T-helper 1 cell treated with Interleukin-12 subunit alpha and Interleukin-12 subunit beta and Interleukin-4 antibody, amounts not matched to agents 30 μg/mL and 1 μg/mL, for 36 hours (primary cell): ENCODE measurements around the gene RREB1.

Experiments
- H3K27ac Mint-ChIP-seq: one replicate; pipeline ENCODE4 v1.8.0; 2021; ENCODE audit warnings: mild to moderate bottlenecking, mixed read lengths
- H3K27me3 Mint-ChIP-seq: one replicate; pipeline ENCODE4 v1.8.0; 2021; ENCODE audit warnings: low read depth, mixed read lengths
- H3K36me3 Mint-ChIP-seq: one replicate; pipeline ENCODE4 v1.8.0; 2021; ENCODE audit warnings: low read depth, mixed read lengths
- H3K4me1 Mint-ChIP-seq: one replicate; pipeline ENCODE4 v1.8.0; 2021; ENCODE audit warnings: low read depth, mixed read lengths
- H3K4me3 Mint-ChIP-seq: one replicate; pipeline ENCODE4 v1.8.0; 2021; ENCODE audit warnings: mild to moderate bottlenecking, moderate library complexity, mixed read lengths
- H3K9me3 Mint-ChIP-seq: one replicate; pipeline ENCODE4 v1.8.0; 2021; ENCODE audit warnings: mixed read lengths

RREB1 gene

DNA sequence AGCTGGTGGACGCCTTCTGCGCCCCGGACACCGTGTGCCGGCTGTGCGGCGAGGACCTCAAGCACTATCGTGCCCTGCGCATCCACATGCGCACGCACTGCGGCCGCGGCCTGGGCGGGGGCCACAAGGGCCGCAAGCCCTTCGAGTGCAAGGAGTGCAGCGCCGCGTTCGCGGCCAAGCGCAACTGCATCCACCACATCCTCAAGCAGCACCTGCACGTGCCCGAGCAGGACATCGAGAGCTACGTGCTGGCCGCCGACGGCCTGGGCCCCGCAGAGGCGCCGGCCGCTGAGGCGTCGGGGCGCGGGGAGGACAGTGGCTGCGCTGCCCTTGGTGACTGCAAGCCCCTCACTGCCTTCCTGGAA, 122.5 kb downstream of the RREB1 start:
- H3K27me3 Mint-ChIP-seq, result no peaks in the 10 kb centered on the region
- H3K27ac Mint-ChIP-seq, result no peak overlapping the region
- peaks cover 9% of the 10 kb centered on the region for H3K4me1 Mint-ChIP-seq
- H3K9me3 Mint-ChIP-seq, result no peaks in the 10 kb centered on the region
- peaks cover 20% of the 10 kb centered on the region for H3K36me3 Mint-ChIP-seq
- no peak overlapping the region for H3K4me3 Mint-ChIP-seq

DNA sequence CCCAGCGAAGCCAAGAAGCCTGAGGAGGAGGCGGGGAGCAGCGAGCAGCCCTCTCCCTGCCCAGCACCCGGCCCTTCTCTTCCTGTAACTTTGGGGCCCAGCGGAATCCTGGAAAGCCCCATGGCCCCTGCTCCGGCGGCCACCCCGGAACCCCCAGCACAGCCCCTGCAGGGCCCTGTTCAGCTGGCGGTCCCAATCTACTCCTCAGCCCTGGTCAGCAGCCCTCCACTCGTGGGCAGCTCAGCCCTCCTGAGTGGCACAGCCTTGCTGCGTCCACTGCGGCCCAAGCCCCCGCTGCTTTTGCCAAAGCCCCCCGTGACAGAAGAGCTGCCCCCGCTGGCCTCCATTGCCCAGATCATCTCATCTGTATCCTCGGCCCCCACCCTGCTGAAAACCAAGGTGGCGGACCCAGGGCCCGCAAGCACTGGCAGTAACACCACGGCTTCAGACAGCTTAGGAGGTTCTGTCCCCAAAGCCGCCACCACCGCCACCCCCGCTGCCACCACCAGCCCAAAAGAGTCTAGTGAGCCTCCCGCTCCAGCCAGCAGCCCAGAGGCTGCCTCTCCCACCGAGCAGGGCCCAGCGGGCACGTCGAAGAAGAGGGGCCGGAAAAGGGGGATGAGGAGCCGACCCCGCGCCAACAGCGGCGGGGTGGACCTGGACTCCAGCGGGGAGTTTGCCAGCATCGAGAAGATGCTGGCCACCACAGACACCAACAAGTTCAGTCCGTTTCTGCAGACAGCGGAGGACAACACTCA, 123.4 kb downstream of the RREB1 start:
- Mint-ChIP-seq H3K9me3 (no peaks in the 10 kb centered on the region), H3K36me3 (peaks cover 22% of the 10 kb centered on the region), H3K27ac (no peak overlapping the region), H3K4me3 (no peak overlapping the region), H3K27me3 (no peaks in the 10 kb centered on the region), H3K4me1 (peaks cover 9% of the 10 kb centered on the region)

DNA sequence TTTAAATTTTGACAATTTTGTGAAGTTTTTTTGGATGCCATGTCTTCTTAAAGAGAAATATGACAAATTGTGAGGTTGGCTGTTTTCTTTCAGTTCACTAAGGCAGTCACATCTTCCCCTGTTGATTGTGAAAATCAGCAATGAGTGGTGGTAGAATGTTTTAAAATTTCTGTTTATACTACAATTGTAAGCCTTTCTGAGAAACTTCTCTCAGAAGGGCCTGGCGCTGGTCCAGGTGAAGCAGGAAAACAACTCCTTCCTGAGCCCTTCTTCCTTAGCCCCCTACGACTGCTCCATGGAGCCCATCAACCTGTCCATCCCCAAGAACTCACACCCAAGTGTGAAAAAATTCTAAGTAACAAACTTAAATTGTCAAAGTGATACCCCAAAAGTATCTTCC, 124.6 kb downstream of the RREB1 start:
- H3K27me3 Mint-ChIP-seq, result no peaks in the 10 kb centered on the region
- H3K36me3 Mint-ChIP-seq, result peaks cover 20% of the 10 kb centered on the region
- peaks cover 9% of the 10 kb centered on the region for H3K4me1 Mint-ChIP-seq
- no peaks in the 10 kb centered on the region for H3K9me3 Mint-ChIP-seq
- no peak overlapping the region for H3K27ac Mint-ChIP-seq
- H3K4me3 Mint-ChIP-seq, result no peak overlapping the region

DNA sequence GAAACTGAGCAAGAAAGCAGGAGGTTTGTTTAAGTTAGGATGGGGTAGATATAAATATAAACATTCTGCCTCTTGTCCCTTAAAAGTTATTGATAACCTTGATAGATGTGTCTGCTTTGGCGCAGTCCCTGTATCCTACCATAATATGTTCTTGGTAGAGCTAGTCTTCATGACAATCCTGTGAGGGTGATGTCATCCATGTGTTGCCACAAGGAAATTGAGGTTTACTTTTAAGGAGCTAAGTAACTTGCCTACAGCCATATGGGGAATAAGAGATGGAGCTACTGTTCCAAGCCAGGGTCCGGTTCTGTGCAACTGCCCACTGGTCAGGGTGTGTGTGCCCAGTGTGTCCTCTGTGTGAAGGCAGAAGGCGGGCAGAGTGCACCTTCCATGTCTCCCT, 126.8 kb downstream of the RREB1 start:
- no peak overlapping the region for H3K4me3 Mint-ChIP-seq
- H3K9me3 Mint-ChIP-seq, result no peaks in the 10 kb centered on the region
- H3K36me3 Mint-ChIP-seq, result peaks cover 15% of the 10 kb centered on the region
- no peaks in the 10 kb centered on the region for H3K27me3 Mint-ChIP-seq
- peaks cover 13% of the 10 kb centered on the region for H3K4me1 Mint-ChIP-seq
- H3K27ac Mint-ChIP-seq, result no peak overlapping the region

DNA sequence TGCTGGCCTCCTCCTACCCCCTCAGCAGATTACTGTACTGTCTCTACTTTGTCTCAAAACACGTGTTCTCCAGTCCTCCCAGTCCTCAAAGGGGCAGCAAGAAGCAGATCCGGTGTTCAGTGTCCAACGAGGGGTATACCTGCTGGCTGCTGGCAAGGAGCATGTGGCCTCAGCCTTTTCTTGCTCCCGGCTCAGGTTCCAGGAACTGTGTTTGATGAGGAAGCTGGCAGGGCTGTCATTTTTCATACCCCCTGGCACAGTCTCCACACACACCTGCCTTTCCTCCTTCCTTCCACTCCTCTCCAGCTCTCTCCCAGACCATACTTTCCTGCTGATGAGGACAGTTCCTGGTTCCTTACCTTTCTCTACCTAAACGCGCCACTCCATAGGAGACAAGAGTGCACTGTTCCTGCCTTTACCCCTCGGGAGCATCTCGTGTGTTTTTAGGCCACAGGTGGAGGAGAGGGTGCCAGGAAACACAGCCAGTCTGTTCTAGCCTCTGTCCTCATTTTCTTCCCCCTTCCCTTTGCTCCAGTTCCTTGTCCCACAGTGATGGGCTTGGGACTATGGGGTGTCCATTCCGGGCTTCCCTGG, 128.0 kb downstream of the RREB1 start:
- Mint-ChIP-seq H3K36me3 (peaks cover 17% of the 10 kb centered on the region), H3K27ac (no peak overlapping the region), H3K9me3 (no peaks in the 10 kb centered on the region), H3K27me3 (no peaks in the 10 kb centered on the region), H3K4me3 (no peak overlapping the region), H3K4me1 (peaks cover 13% of the 10 kb centered on the region)

DNA sequence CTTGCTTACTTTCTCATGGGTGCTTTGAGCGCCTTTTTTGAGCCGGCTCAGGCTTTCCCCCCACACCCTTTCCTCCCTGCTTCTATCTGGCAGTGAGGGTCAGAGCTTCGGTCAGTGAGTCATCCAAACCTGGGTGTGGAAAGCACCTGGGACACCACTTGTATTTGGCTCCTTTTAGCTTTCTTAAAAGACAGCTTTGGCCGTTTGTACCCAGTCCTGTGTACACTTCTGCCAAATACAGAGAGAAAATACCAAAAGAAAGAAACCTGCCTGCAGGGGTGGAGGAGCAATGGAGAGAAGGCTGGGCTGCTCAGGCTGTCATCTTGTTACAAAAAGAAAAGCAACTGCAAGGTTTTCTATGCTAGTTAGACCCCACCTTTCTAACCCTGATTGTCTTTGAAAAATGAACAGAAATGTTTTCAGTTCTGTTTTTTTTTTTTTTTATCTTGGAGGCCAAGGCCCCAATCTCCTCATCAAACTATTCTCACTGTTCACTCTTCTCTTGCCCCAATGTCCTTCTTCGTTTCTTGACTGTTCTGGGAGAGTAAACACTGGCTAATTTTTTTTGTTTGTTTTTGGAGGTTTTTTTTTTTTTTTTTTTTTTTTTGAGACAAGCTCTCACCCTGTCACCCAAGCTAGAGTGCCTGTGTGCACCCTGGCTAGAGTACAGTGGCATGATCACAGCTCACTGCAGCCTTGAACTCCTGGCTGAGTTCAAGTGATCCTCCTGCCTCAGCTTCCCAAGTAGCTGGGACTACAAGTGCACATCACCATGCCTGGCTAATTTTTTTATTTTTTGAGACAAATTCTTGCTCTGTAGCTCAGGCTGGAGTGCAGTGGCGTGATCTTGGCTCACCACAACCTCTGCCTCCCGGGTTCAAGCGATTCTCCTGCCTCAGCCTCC, 128.8 kb downstream of the RREB1 start:
- Mint-ChIP-seq H3K9me3 (no peaks in the 10 kb centered on the region), H3K4me1 (peaks cover 13% of the 10 kb centered on the region), H3K4me3 (no peak overlapping the region), H3K27me3 (no peaks in the 10 kb centered on the region), H3K27ac (no peak overlapping the region), H3K36me3 (peaks cover 21% of the 10 kb centered on the region)

DNA sequence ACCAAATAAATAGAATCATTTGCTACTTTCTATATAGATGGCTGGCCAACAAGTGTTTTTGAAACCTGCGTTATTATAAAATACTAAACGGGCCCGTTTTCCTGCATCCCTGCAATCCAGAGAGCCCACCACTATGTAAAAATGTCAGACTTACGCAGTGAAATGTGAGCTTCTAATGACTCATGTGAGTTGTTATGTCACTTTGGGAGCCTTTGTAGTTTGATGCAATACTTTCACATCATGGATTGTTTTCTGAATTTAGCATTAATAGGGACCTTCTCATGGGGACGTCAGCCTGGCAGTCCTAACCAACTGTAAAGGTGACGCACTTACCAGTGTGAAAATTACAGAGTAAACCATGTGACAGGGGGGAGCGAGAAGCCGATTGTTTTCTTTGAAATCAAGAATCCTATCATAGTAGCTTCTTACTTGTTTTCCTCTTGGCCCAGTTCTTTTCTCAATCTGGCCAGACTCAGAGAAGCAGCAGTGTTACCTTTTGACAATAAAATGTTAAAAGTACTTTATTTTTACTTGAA, 130.0 kb downstream of the RREB1 start:
- H3K27ac Mint-ChIP-seq, result no peak overlapping the region
- H3K4me3 Mint-ChIP-seq, result no peak overlapping the region
- peaks cover 13% of the 10 kb centered on the region for H3K4me1 Mint-ChIP-seq
- no peaks in the 10 kb centered on the region for H3K27me3 Mint-ChIP-seq
- H3K36me3 Mint-ChIP-seq, result peaks cover 14% of the 10 kb centered on the region
- H3K9me3 Mint-ChIP-seq, result no peaks in the 10 kb centered on the region

DNA sequence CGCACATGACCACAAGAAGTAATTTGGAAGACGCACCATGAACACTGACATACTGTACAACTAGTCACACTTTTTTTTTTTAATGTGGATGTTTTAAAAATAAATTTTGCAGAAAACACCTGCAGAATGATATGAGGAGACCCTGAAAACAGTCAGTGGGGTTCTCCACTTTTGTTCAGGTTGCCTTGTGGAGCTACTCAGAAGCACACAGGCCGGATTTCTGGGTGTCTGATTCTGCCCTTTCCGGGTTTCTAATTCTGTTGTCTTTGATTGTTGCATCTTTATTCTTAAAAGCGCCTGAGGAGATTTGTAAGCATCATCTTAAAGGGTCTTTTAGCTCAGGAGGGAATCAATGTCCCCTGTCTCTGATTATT, 130.8 kb downstream of the RREB1 start:
- peaks cover 18% of the 10 kb centered on the region for H3K4me1 Mint-ChIP-seq
- H3K27ac Mint-ChIP-seq, result no peak overlapping the region
- H3K27me3 Mint-ChIP-seq, result no peaks in the 10 kb centered on the region
- no peak overlapping the region for H3K4me3 Mint-ChIP-seq
- peaks cover 14% of the 10 kb centered on the region for H3K36me3 Mint-ChIP-seq
- no peaks in the 10 kb centered on the region for H3K9me3 Mint-ChIP-seq

DNA sequence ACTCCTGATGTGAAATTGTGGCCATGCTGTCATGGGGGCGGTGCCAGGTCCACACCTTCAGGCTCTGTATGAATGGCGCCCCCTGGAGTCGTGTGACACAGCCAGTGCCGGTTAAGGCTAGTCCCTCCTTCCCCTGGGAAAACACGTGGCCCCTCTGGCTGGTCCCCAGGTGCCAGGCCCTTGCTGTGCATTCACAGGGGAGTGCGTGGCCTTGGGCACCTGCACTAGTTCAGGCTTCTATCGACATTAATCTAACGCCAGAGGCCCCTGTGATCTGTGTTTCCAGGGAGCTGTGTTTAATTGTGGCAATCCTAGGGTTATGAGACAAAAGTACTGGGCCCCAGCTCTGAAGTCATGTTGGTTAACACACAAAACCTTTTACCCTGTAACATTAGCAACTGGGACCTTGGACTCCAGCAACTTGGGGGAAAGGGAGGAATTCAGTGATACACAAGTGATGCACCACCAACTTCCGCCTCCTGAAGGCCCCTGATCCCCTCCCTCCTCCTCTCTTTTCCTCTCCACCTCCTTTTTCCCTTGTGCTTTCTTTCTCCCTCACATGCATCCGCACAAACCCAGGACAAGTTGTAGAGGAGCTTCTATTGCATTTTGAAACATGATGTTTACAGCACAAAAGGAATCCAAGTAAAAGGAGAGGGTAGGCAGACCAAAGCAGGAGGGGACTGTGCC, 131.3 kb downstream of the RREB1 start:
- no peaks in the 10 kb centered on the region for H3K27me3 Mint-ChIP-seq
- H3K4me1 Mint-ChIP-seq, result peaks cover 14% of the 10 kb centered on the region
- H3K4me3 Mint-ChIP-seq, result no peak overlapping the region
- H3K9me3 Mint-ChIP-seq, result no peaks in the 10 kb centered on the region
- H3K36me3 Mint-ChIP-seq, result peaks cover 10% of the 10 kb centered on the region
- no peak overlapping the region for H3K27ac Mint-ChIP-seq

DNA sequence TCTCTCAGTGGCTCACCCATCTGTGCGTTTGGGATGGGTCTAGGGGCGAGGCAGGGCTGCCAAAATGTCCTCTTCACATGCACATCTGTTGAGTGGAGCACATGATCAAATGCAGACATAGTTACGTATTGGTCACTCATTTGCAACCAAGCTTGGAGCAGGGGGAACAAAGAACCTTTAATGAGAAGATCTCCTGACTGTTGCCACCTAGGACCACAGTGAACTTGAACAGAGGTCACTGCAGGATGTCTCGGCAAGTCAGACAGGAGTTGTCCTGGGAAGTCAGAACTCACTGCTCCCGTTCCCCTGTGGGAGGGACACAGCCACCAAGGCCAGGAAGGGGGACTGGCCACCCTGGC, 131.8 kb downstream of the RREB1 start:
- Mint-ChIP-seq H3K9me3 (no peaks in the 10 kb centered on the region), H3K4me3 (no peak overlapping the region), H3K36me3 (peaks cover 10% of the 10 kb centered on the region), H3K4me1 (peaks cover 13% of the 10 kb centered on the region), H3K27me3 (no peaks in the 10 kb centered on the region), H3K27ac (no peak overlapping the region)

DNA sequence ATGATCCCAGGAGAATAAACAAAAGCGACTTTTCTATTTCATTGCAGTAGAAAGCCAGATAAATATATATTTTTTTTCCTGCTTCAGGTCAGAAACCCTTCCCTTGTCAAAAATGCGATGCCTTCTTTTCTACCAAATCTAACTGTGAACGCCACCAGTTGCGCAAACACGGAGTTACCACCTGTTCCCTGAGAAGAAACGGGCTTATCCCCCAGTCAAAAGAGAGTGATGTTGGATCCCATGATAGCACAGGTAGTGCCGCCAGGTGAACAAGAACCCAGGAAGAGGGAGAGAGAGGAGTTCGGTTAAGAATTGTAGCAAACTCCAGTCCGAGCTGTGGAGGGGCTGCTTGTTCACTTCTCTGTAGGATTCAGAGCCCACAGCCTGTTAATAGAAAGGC, 132.6 kb downstream of the RREB1 start:
- H3K27ac Mint-ChIP-seq, result no peak overlapping the region
- H3K4me1 Mint-ChIP-seq, result peaks cover 13% of the 10 kb centered on the region
- no peak overlapping the region for H3K4me3 Mint-ChIP-seq
- H3K9me3 Mint-ChIP-seq, result no peaks in the 10 kb centered on the region
- H3K36me3 Mint-ChIP-seq, result peaks cover 10% of the 10 kb centered on the region
- H3K27me3 Mint-ChIP-seq, result no peaks in the 10 kb centered on the region

DNA sequence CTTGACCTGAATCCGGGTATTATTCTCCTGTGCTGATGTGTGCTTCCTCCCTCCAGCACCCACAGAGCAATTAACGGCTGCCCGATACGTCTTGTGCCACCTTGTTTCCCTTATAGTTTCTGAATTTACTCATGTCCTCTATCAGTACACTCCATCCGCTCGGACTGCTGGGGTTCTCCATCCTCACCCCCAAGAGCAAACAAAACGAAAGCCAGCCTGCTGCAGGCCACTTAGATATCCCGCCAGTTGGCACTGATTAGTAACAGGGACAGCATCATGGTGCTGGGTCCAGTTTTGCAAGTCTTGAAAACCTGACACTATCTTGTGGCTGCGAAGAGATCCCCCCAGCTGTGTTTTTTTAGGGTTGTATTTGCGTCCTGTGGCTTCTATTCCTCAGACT, 133.4 kb downstream of the RREB1 start:
- Mint-ChIP-seq H3K4me3 (no peak overlapping the region), H3K36me3 (peaks cover 8% of the 10 kb centered on the region), H3K9me3 (no peaks in the 10 kb centered on the region), H3K4me1 (peaks cover 13% of the 10 kb centered on the region), H3K27ac (no peak overlapping the region), H3K27me3 (no peaks in the 10 kb centered on the region)

DNA sequence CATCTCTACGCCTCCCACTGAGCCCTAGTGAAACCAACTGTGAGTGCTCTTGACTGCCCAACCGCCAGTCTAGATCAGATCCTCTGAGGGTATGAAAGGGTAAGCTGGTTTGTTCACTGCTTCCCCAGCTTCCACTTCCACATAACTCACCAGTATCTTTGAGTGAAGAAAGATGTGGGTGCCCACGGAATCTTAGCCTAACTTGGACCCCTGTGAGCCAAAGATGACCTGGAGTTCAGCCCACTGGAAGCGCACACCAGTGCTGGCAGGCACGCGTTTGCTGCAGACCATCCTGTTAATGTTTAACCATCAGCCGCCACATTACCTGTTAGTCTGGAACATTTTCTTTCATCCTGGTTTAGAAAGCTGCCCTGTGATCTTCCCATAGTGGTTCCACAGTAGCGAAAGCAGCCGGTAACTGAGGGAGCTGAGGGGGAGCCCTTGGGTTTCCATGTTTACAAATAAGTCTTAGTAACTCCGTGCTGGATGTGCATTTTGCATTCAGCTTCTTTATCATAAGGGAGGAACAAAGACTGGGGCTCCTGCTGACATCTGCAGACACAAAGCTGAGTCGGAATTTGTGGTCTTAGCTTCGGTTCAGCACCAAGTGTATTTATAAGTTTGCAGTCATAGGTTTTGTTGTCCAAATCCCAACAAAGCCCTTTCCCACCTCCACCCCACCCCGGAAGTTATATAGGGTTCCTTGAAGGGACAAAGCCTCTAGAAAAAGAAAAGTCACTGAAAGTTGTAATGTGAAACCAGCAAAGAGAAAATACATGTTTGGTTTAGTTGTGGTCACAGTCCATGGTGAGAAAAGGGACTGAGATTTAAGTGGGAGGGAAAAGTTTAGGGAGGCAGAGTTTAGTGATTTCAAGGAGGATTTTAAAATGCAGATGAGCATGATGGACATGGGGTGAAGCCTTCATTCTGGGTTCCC, 134.2 kb downstream of the RREB1 start:
- no peak overlapping the region for H3K27ac Mint-ChIP-seq
- H3K4me1 Mint-ChIP-seq, result peaks cover 13% of the 10 kb centered on the region
- H3K27me3 Mint-ChIP-seq, result no peaks in the 10 kb centered on the region
- H3K36me3 Mint-ChIP-seq, result peaks cover 8% of the 10 kb centered on the region
- H3K4me3 Mint-ChIP-seq, result no peak overlapping the region
- no peaks in the 10 kb centered on the region for H3K9me3 Mint-ChIP-seq
